GM10248 (cell line): ENCODE results near the gene NRROS.

Experiments
- CTCF ChIA-PET: fragments of 300-600 bp; sonication (Branson Sonifier 250); formaldehyde crosslinking; extraction: SDS; loops from one replicate; lab custom pipeline; 2021; ENCODE audit warnings: antibody characterized with exemption; lab: Yijun Ruan, JAX
- POLR2A ChIA-PET: fragments of 350-650 bp; sonication (Branson Sonifier 250); formaldehyde crosslinking; extraction: SDS; loops from one replicate; lab custom pipeline; 2020; ENCODE audit warnings: antibody characterized with exemption; lab: Yijun Ruan, JAX
- DNase-seq: peaks from one replicate; pipeline ENCODE4 v3.0.0; 2012; ENCODE audit errors: extremely low spot score
- CTCF ChIP-seq: IDR thresholded peaks from 2 replicates; pipeline ENCODE4 v1.5.1; 2012; ENCODE audit warnings: mild to moderate bottlenecking, low read depth; ENCODE audit errors: extremely low read depth, missing control alignments, control extremely low read depth

NRROS gene

GRCh38 chr3:196686436-196686835, 46.9 kb downstream of the NRROS start:
- CTCF ChIA-PET: interaction anchor here (1.6 to 5.0 kb wide), 6 partner anchors 21 to 157 kb away, joined by 9 to 54 read pairs (median 13); no protein-coding TSS in a partner anchor
- POLR2A ChIA-PET: no interaction called here
- no peak for DNase-seq

GRCh38 chr3:196688349-196688748, 48.9 kb downstream of the NRROS start:
- no peak for TF ChIP-seq CTCF
- CTCF ChIA-PET: interaction anchor here (1.1 to 5.0 kb wide), 5 partner anchors 8 to 79 kb away, joined by 4 to 54 read pairs (median 4); partner anchors contain the start of gene NRROS
- POLR2A ChIA-PET: no interaction called here
- no peak for DNase-seq

More at GRCh38 chr3:196686436-196686835, 46.9 kb downstream of the NRROS start:
- no peak for TF ChIP-seq CTCF

GRCh38 chr3:196689941-196690660, 50.6 kb downstream of the NRROS start:
- CTCF ChIA-PET: interaction anchor here (1.0 to 1.5 kb wide), 5 partner anchors 20 to 162 kb away, joined by 3 to 8 read pairs (median 3); no protein-coding TSS in a partner anchor
- DNase-seq: no peak
- POLR2A ChIA-PET: no interaction called here
- TF ChIP-seq CTCF: no peak

- ChIA-PET POLR2A (no interaction called here), CTCF (interaction anchor here (0.9 to 1.1 kb wide), 3 partner anchors 18 to 163 kb away, joined by 3 read pairs; no protein-coding TSS in a partner anchor)
- no peak for DNase-seq
- no peak for TF ChIP-seq CTCF
Observed at GRCh38 chr3:196691386-196691785, 51.9 kb downstream of the NRROS start.

GRCh38 chr3:196694202-196694638, 54.7 kb downstream of the NRROS start:
- no peak for TF ChIP-seq CTCF
- ChIA-PET CTCF (interaction anchor here (0.8 to 2.0 kb wide), 3 partner anchors 9 to 85 kb away, joined by 3 to 12 read pairs (median 9); no protein-coding TSS in a partner anchor), POLR2A (no interaction called here)
- DNase-seq: peak; percentile 45

GRCh38 chr3:196694941-196695848, 55.7 kb downstream of the NRROS start:
- DNase-seq: no peak
- CTCF ChIA-PET: interaction anchor here (1.5 to 2.4 kb wide), 3 partner anchors 10 to 18 kb away, joined by 4 to 11 read pairs (median 4); no protein-coding TSS in a partner anchor
- POLR2A ChIA-PET: no interaction called here
- no peak for TF ChIP-seq CTCF
